ENCODE measurements around the gene OPTN.

DNA sequence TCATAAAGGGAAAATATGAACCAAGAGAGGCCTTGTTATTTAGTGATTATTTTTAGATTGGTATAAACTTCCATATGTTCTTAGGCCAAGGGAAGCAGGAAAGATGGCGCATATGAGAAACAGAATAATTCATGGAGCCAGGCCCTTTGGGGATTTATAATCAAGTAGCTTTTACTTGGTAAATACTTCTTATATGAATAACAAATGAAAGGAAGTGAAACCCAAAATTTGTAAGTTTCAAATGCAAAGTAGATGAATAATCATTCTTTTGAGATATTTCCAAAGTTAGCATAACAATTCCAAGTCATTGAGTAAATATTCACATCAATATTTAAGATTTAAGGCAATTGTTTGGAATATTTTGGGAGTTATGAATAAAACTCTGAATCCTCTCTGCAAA is 13.9 kb upstream of the OPTN start:
- TF ChIP-seq, protein P1, sequence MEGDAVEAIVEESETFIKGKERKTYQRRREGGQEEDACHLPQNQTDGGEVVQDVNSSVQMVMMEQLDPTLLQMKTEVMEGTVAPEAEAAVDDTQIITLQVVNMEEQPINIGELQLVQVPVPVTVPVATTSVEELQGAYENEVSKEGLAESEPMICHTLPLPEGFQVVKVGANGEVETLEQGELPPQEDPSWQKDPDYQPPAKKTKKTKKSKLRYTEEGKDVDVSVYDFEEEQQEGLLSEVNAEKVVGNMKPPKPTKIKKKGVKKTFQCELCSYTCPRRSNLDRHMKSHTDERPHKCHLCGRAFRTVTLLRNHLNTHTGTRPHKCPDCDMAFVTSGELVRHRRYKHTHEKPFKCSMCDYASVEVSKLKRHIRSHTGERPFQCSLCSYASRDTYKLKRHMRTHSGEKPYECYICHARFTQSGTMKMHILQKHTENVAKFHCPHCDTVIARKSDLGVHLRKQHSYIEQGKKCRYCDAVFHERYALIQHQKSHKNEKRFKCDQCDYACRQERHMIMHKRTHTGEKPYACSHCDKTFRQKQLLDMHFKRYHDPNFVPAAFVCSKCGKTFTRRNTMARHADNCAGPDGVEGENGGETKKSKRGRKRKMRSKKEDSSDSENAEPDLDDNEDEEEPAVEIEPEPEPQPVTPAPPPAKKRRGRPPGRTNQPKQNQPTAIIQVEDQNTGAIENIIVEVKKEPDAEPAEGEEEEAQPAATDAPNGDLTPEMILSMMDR (IDR thresholded peaks at IDR 0.05): no peak
- no peak for TF ChIP-seq POLR2A (IDR thresholded peaks at IDR 0.05)
